H1 (cell line): Measurements from ENCODE around the gene GIMAP7. TPM values are rescaled to one million over a fixed set of nuclear protein-coding genes. Genes with fewer than 3 reads are reported as not detected.

Experiments used
- CTCF ChIA-PET: fragments of 300-600 bp; sonication (Branson Sonifier 250); formaldehyde crosslinking; loops from one replicate; lab custom pipeline; 2021; ENCODE audit not compliant: partially characterized antibody; lab: Charles Lee
- POLR2A ChIA-PET: fragments of 300-600 bp; sonication (Branson Sonifier 250); formaldehyde crosslinking; loops from one replicate; lab custom pipeline; 2021; ENCODE audit warnings: inconsistent platforms; ENCODE audit not compliant: partially characterized antibody; lab: Charles Lee
- DNase-seq, 2 experiments: peaks; one replicate each; pipeline versions ENCODE4 v3.0.0 to v3.0.0-alpha.2; 2010 to 2022; ENCODE audit warnings: low spot score in 2 of 2, low read depth in 1 of 2, mixed read lengths in 1 of 2
- FAIRE-seq: peaks from 2 replicates; lab custom pipeline; 2011; peaks lifted over from hg19 to GRCh38; lab: Jason Lieb, UNC
- H2AFZ ChIP-seq: 2 replicates; pipeline ENCODE4 v1.8.1; 2012; ENCODE audit warnings: low read length, inconsistent platforms
- H2AK5ac ChIP-seq: 2 replicates; pipeline ENCODE4 v1.6.1; 2013; ENCODE audit warnings: low read depth, low read length
- H2BK120ac ChIP-seq: replicated peaks from 2 replicates; pipeline ENCODE3; 2013; ENCODE audit warnings: low read depth, low read length, inconsistent platforms
- H2BK12ac ChIP-seq: 2 replicates; pipeline ENCODE4 v1.6.1; 2013; ENCODE audit warnings: low read depth, low read length
- H2BK15ac ChIP-seq: 2 replicates; pipeline ENCODE4 v1.6.1; 2013; ENCODE audit warnings: low read length
- H2BK20ac ChIP-seq: 2 replicates; pipeline ENCODE4 v1.6.1; 2013; ENCODE audit warnings: low read length
- H2BK5ac ChIP-seq: 2 replicates; pipeline ENCODE4 v1.6.1; 2013; ENCODE audit warnings: low read depth, low read length
- H3K14ac ChIP-seq: 2 replicates; pipeline ENCODE4 v1.6.1; 2013; ENCODE audit warnings: inconsistent platforms; ENCODE audit not compliant: insufficient read length
- H3K18ac ChIP-seq: 2 replicates; pipeline ENCODE4 v1.6.1; 2013; ENCODE audit warnings: low read length; ENCODE audit errors: extremely low read depth
- H3K23ac ChIP-seq: 2 replicates; pipeline ENCODE4 v1.6.1; 2013; ENCODE audit warnings: inconsistent platforms; ENCODE audit not compliant: insufficient read length
- H3K23me2 ChIP-seq: 2 replicates; pipeline ENCODE4 v1.6.1; 2013; ENCODE audit warnings: low read depth, low read length
- H3K27ac ChIP-seq: 2 replicates; pipeline ENCODE4 v1.6.1; 2011; ENCODE audit warnings: low read depth, low read length, inconsistent platforms
- H3K27me3 ChIP-seq, 4 experiments: replicated peaks in 1 of 4; 1 replicate in 1 of 4; 2 replicates in 3 of 4; pipeline versions ENCODE4 v1.6.1 to v1.8.1; 2011 to 2013; ENCODE audit warnings: low read length in 3 of 4, mild to moderate bottlenecking in 3 of 4, inconsistent platforms in 2 of 4, mixed read lengths in 2 of 4, moderate library complexity in 1 of 4; ENCODE audit not compliant: control insufficient read depth in 3 of 4, insufficient read depth in 3 of 4; ENCODE audit errors: extremely low read depth in 1 of 4
- H3K36me3 ChIP-seq, 4 experiments: 2 replicates each; pipeline versions ENCODE4 v1.6.1 to v1.8.1; 2011 to 2013; ENCODE audit warnings: mild to moderate bottlenecking in 4 of 4, low read length in 3 of 4, moderate library complexity in 2 of 4, control low read depth in 1 of 4, inconsistent platforms in 1 of 4; ENCODE audit not compliant: insufficient read depth in 4 of 4, control insufficient read depth in 2 of 4
- H3K4ac ChIP-seq: replicated peaks from 2 replicates; pipeline ENCODE3; 2013; ENCODE audit warnings: low read length, low read depth, mixed read lengths, inconsistent platforms; ENCODE audit not compliant: insufficient read length
- H3K4me1 ChIP-seq, 4 experiments: replicated peaks in 1 of 4; 1 replicate in 1 of 4; 2 replicates in 3 of 4; pipeline versions ENCODE4 v1.6.1 to v1.8.1; 2011 to 2013; ENCODE audit warnings: low read length in 3 of 4, inconsistent platforms in 2 of 4, mixed read lengths in 1 of 4; ENCODE audit not compliant: insufficient read depth in 4 of 4, control insufficient read depth in 3 of 4
- H3K4me2 ChIP-seq, 2 experiments: 2 replicates each; pipeline versions ENCODE4 v1.6.1 to v1.8.1; 2011 to 2013; ENCODE audit warnings: low read depth in 2 of 2, low read length in 2 of 2, control low read depth in 1 of 2, inconsistent platforms in 1 of 2, mild to moderate bottlenecking in 1 of 2; ENCODE audit not compliant: insufficient read depth in 1 of 2
- H3K4me3 ChIP-seq, 4 experiments: fragments of 200-600, 300-600 bp in 1 of 4; sonication (generic), shearing (Covaris generic), sonication (Bioruptor Twin) in 1 of 4; 2 replicates each; pipeline versions ENCODE4 v1.5.1 to v1.8.1; 2011 to 2016; ENCODE audit warnings: low read length in 4 of 4, low read depth in 3 of 4, control low read depth in 2 of 4, inconsistent platforms in 2 of 4, mild to moderate bottlenecking in 2 of 4, mixed read lengths in 1 of 4, moderate library complexity in 1 of 4; ENCODE audit not compliant: insufficient read depth in 2 of 4; ENCODE audit errors: extremely low read depth in 1 of 4
- H3K56ac ChIP-seq: replicated peaks from 2 replicates; pipeline ENCODE3; 2013; ENCODE audit warnings: low read depth, mild to moderate bottlenecking, mixed read lengths, low read length, inconsistent platforms; ENCODE audit not compliant: insufficient read length
- H3K79me1 ChIP-seq: 2 replicates; pipeline ENCODE4 v1.6.1; 2013; ENCODE audit warnings: low read depth, low read length, control low read depth
- H3K79me2 ChIP-seq, 2 experiments: 2 replicates each; pipeline versions ENCODE4 v1.6.1 to v1.8.1; 2012 to 2013; ENCODE audit warnings: low read length in 2 of 2, mild to moderate bottlenecking in 2 of 2, inconsistent platforms in 1 of 2; ENCODE audit not compliant: insufficient read depth in 2 of 2, control insufficient read depth in 1 of 2
- H3K9ac ChIP-seq, 4 experiments: replicated peaks in 1 of 4; 1 replicate in 1 of 4; 2 replicates in 3 of 4; pipeline versions ENCODE4 v1.6.1 to v1.8.1; 2011 to 2013; ENCODE audit warnings: low read depth in 3 of 4, low read length in 3 of 4, control low read depth in 2 of 4, mild to moderate bottlenecking in 2 of 4, moderate library complexity in 2 of 4, inconsistent platforms in 1 of 4; ENCODE audit errors: extremely low read depth in 1 of 4
- H3K9me3 ChIP-seq, 2 experiments: 2 replicates each; pipeline versions ENCODE4 v1.6.1 to v1.8.1; 2012 to 2013; ENCODE audit warnings: mild to moderate bottlenecking in 2 of 2, moderate library complexity in 2 of 2, control low read depth in 1 of 2, inconsistent platforms in 1 of 2, low read depth in 1 of 2, low read length in 1 of 2, mixed read lengths in 1 of 2; ENCODE audit not compliant: insufficient read depth in 2 of 2
- H4K20me1 ChIP-seq, 2 experiments: replicated peaks in 1 of 2; 2 replicates each; pipeline versions ENCODE3 to v1.8.1; 2011 to 2013; ENCODE audit warnings: inconsistent platforms in 2 of 2, low read length in 2 of 2, mild to moderate bottlenecking in 1 of 2; ENCODE audit not compliant: insufficient read depth in 2 of 2, control insufficient read depth in 1 of 2
- H4K5ac ChIP-seq: 2 replicates; pipeline ENCODE4 v1.6.1; 2013; ENCODE audit warnings: low read length, low read depth, mixed read lengths, inconsistent platforms; ENCODE audit not compliant: insufficient read length
- H4K8ac ChIP-seq: 2 replicates; pipeline ENCODE4 v1.8.0; 2013; ENCODE audit warnings: mild to moderate bottlenecking, moderate library complexity, low read length, inconsistent platforms; ENCODE audit not compliant: insufficient read depth; ENCODE audit errors: extremely low read depth
- H4K91ac ChIP-seq: replicated peaks from 2 replicates; pipeline ENCODE3; 2013; ENCODE audit warnings: low read length, mixed read lengths, inconsistent platforms; ENCODE audit not compliant: insufficient read length
- ASH2L ChIP-seq: fragments of 200-600, 300-600 bp; sonication (generic); IDR thresholded peaks from one replicate; pipeline ENCODE4 v1.7.1; 2017; ENCODE audit warnings: low read length
- CREB1 ChIP-seq: IDR thresholded peaks from 2 replicates; pipeline ENCODE4 v1.6.1; 2012; ENCODE audit warnings: inconsistent platforms
- E2F6 ChIP-seq: IDR thresholded peaks from 2 replicates; pipeline ENCODE4 v1.6.1; 2012; ENCODE audit warnings: inconsistent platforms
- JUN ChIP-seq: IDR thresholded peaks from 2 replicates; pipeline ENCODE4 v1.6.1; 2011; ENCODE audit warnings: low read depth, mild to moderate bottlenecking, improper control_type of control experiment, low read length
- JUND ChIP-seq: IDR thresholded peaks from 2 replicates; pipeline ENCODE4 v1.6.1; 2011; ENCODE audit warnings: mild to moderate bottlenecking, improper control_type of control experiment, low read length
- MAFK ChIP-seq: IDR thresholded peaks from 2 replicates; pipeline ENCODE4 v1.6.1; 2012; ENCODE audit warnings: low read depth, mild to moderate bottlenecking, improper control_type of control experiment, low read length
- NRF1 ChIP-seq: IDR thresholded peaks from 2 replicates; pipeline ENCODE4 v1.6.1; 2011; ENCODE audit warnings: mild to moderate bottlenecking, low read depth, low read length, improper control_type of control experiment
- PHF8 ChIP-seq: fragments of 200-600 bp; sonication (generic); conservative IDR thresholded peaks from 2 replicates; pipeline ENCODE4 v1.7.1; 2012; ENCODE audit warnings: low read depth, mild to moderate bottlenecking, inconsistent platforms, low read length, moderate library complexity
- RAD21 ChIP-seq, 2 experiments: IDR thresholded peaks in 1 of 2; conservative IDR thresholded peaks in 1 of 2; 2 replicates each; pipeline ENCODE4 v1.6.1; 2011; ENCODE audit warnings: low read depth in 2 of 2, low read length in 2 of 2, improper control_type of control experiment in 1 of 2, inconsistent platforms in 1 of 2, mild to moderate bottlenecking in 1 of 2, moderate library complexity in 1 of 2
- RFX5 ChIP-seq: IDR thresholded peaks from 2 replicates; pipeline ENCODE4 v1.6.1; 2011; ENCODE audit warnings: low read depth, low read length, improper control_type of control experiment, borderline replicate concordance
- RXRA ChIP-seq: IDR thresholded peaks from 2 replicates; pipeline ENCODE4 v1.6.1; 2011; ENCODE audit warnings: low read depth, mild to moderate bottlenecking, low read length, moderate library complexity; ENCODE audit not compliant: insufficient read depth
- SP1 ChIP-seq: IDR thresholded peaks from 2 replicates; pipeline ENCODE4 v1.6.1; 2011; ENCODE audit warnings: low read depth, low read length
- WGBS, 2 experiments: shearing (Covaris generic) in 1 of 2; methylation state at CpG; one replicate each; pipeline versions ENCODE4 v1.1.6 to v1.1.7; 2013 to 2015; ENCODE audit warnings: low lambda C conversion rate in 2 of 2, mixed read lengths in 2 of 2, inconsistent platforms in 1 of 2, low coverage in 1 of 2, missing lambda C conversion rate in 1 of 2; ENCODE audit not compliant: insufficient replicate concordance in 2 of 2, insufficient coverage in 1 of 2, insufficient read length in 1 of 2; ENCODE audit errors: extremely low coverage in 1 of 2, missing lambda C conversion rate in 1 of 2; 5-methylcytosine and 5-hydroxymethylcytosine counted together
- polyA plus RNA-seq, 7 experiments: library from polyadenylated mRNA; depleted of rRNA in 3 of 7; stranded (reverse) in 5 of 7; unstranded in 2 of 7; fragments of >200 nt in 5 of 7; fragments of 200-250 nt in 2 of 7; gene quantifications; 1 replicate in 5 of 7; 2 replicates in 1 of 7; 4 replicates in 1 of 7; pipeline versions ENCODE4 v1.2.1 to v1.2.3, GENCODE V29; 2011 to 2013; ENCODE audit warnings: missing spikeins in 2 of 7, mixed read lengths in 2 of 7
- total RNA-seq: library from RNA; stranded (reverse); fragmentation: NEBNext Ultra II Directional; extraction: Animal tissue kit (Norgen Biotek cat#: 25700); gene quantifications from 2 replicates; pipeline ENCODE4 v1.2.1, GENCODE V29; 2021
- TF ChIP-seq, protein P1 (sequence below): IDR thresholded peaks from 2 replicates; pipeline ENCODE4 v1.6.1; 2012; ENCODE audit warnings: low read length, inconsistent platforms

Gene GIMAP7
- total and polyA plus RNA-seq, 2 of the 8 experiments (the other 6 are each of a cell fraction or from before 2014, with no cell fraction given): not detected

GRCh38 chr7:150487625-150488024 lies 27.0 kb upstream of the GIMAP7 start:
- Histone ChIP-seq H2BK20ac (no peak overlapping the region), H3K23me2 (no peaks in the 10 kb centered on the region), H3K36me3 (no peaks in the 10 kb centered on the region), H3K4ac (no peak overlapping the region), H3K4me2 (no peak overlapping the region), H3K23ac (no peak overlapping the region), H2BK12ac (no peak overlapping the region), H3K79me1 (no peaks in the 10 kb centered on the region), H2AFZ (no peak overlapping the region), H3K4me1 (no peaks in the 10 kb centered on the region), H3K79me2 (no peaks in the 10 kb centered on the region), H2AK5ac (no peak overlapping the region), H4K5ac (no peak overlapping the region), H3K4me3 (no peak overlapping the region), H3K9me3 (no peaks in the 10 kb centered on the region), H3K27ac (no peak overlapping the region), H3K18ac (no peak overlapping the region), H3K14ac (no peak overlapping the region), H4K20me1 (no peaks in the 10 kb centered on the region), H2BK15ac (no peak overlapping the region), H3K27me3 (no peaks in the 10 kb centered on the region), H2BK120ac (no peak overlapping the region), H4K91ac (no peak overlapping the region), H4K8ac (no peak overlapping the region), H2BK5ac (no peak overlapping the region), H3K56ac (no peak overlapping the region), H3K9ac (no peak overlapping the region)
- 75% methylated on average over 2 of the region's 2 CpGs; no CpG with 5 or more reads in 1 of the 2 experiments for WGBS, 2 experiments
- FAIRE-seq: no peak
- POLR2A ChIA-PET: no interaction called here
- CTCF ChIA-PET: no interaction called here
- no peak for DNase-seq
- TF ChIP-seq MAFK: no peak
- no peak for TF ChIP-seq E2F6
- TF ChIP-seq ASH2L: no peak
- no peak for TF ChIP-seq SP1
- no peak for TF ChIP-seq NRF1
- no peak for TF ChIP-seq RFX5
- no peak for TF ChIP-seq RAD21 (IDR thresholded peaks at IDR 0.05 in 1 of 2, conservative IDR thresholded peaks at IDR 0.05 in 1 of 2; ENCODE audit: low read depth in 2 of 2, low read length in 2 of 2)
- TF ChIP-seq, protein P1, sequence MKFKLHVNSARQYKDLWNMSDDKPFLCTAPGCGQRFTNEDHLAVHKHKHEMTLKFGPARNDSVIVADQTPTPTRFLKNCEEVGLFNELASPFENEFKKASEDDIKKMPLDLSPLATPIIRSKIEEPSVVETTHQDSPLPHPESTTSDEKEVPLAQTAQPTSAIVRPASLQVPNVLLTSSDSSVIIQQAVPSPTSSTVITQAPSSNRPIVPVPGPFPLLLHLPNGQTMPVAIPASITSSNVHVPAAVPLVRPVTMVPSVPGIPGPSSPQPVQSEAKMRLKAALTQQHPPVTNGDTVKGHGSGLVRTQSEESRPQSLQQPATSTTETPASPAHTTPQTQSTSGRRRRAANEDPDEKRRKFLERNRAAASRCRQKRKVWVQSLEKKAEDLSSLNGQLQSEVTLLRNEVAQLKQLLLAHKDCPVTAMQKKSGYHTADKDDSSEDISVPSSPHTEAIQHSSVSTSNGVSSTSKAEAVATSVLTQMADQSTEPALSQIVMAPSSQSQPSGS: no peak
- TF ChIP-seq RXRA: no peak
- TF ChIP-seq JUND: no peak
- TF ChIP-seq PHF8: no peak
- no peak for TF ChIP-seq JUN
- TF ChIP-seq CREB1: no peak
